ENCODE measurements around the gene GLI3.

GLI3 gene

GRCh38 chr7:42081671-42082070 is 155.3 kb downstream of the GLI3 start:
- no peak overlapping the region for H3K27ac ChIP-seq (ENCODE audit: extremely low read depth, low read depth, low read length)
- POLR2A ChIA-PET = no interaction called here

More at GRCh38 chr7:42081671-42082070, 155.3 kb downstream of the GLI3 start:
- H3K9me3 ChIP-seq (ENCODE audit: control insufficient read depth, insufficient read depth, low read depth, low read length) = no peaks in the 10 kb centered on the region
- no peak for TF ChIP-seq ZNF423 (tag by site-specific recombination; IDR thresholded peaks at IDR 0.05)
- TF ChIP-seq ZSCAN18 (tag by site-specific recombination; IDR thresholded peaks at IDR 0.05) = no peak
- TF ChIP-seq ZNF391 (tag by site-specific recombination; IDR thresholded peaks at IDR 0.05; ENCODE audit: borderline replicate concordance, low read depth) = no peak
- TF ChIP-seq CTCF (tag by site-specific recombination; IDR thresholded peaks at IDR 0.05) = no peak
- TF ChIP-seq ZSCAN5A (tag by site-specific recombination; IDR thresholded peaks at IDR 0.05) = no peak
- no peak for TF ChIP-seq ZNF302 (tag by site-specific recombination; IDR thresholded peaks at IDR 0.05; ENCODE audit: low read depth)
- TF ChIP-seq ZNF248 (tag by site-specific recombination; IDR thresholded peaks at IDR 0.05) = no peak
- no peak for TF ChIP-seq ZNF10 (tag by site-specific recombination; IDR thresholded peaks at IDR 0.05)
- TF ChIP-seq PRDM2 (tag by site-specific recombination; IDR thresholded peaks at IDR 0.05; ENCODE audit: borderline replicate concordance) = no peak
- TF ChIP-seq KLF1 (tag by site-specific recombination; IDR thresholded peaks at IDR 0.05) = no peak
- no peak for TF ChIP-seq ZNF140 (tag by site-specific recombination; IDR thresholded peaks at IDR 0.05)
- no peak for TF ChIP-seq PRDM10 (tag by site-specific recombination; IDR thresholded peaks at IDR 0.05)
- no peak for TF ChIP-seq ZNF654 (tag by site-specific recombination; IDR thresholded peaks at IDR 0.05; ENCODE audit: low read depth)
- no peak for TF ChIP-seq YY1 (tag by site-specific recombination; IDR thresholded peaks at IDR 0.05)
- TF ChIP-seq ZSCAN16 (tag by site-specific recombination; IDR thresholded peaks at IDR 0.05) = no peak
- no peak for TF ChIP-seq ZNF629 (tag by site-specific recombination; IDR thresholded peaks at IDR 0.05)
- no peak for TF ChIP-seq ZNF830 (tag by site-specific recombination; IDR thresholded peaks at IDR 0.05; ENCODE audit: low read depth)
- TF ChIP-seq ZNF184 (tag by site-specific recombination; IDR thresholded peaks at IDR 0.05) = no peak
- H3K36me3 ChIP-seq (ENCODE audit: control insufficient read depth in 2 of 2, insufficient read depth in 1 of 2, low read length in 2 of 2) = no peaks in the 10 kb centered on the region
- H3K4me3 ChIP-seq (ENCODE audit: low read depth, low read length) = no peak overlapping the region
- H3K4me1 ChIP-seq (ENCODE audit: control insufficient read depth, insufficient read depth, low read length) = peaks cover 20% of the 10 kb centered on the region
- CTCF ChIA-PET = no interaction called here
